Spleen (tissue), 13 donors: ENCODE measurements around the gene HOMER1. TPM values are rescaled to one million over a fixed set of nuclear protein-coding genes. Genes with fewer than 3 reads are reported as not detected.

ENCODE experiments used
- DNase-seq: peaks from one replicate; pipeline ENCODE4 v3.0.0-alpha.2; 2020
- H3K27ac ChIP-seq, 8 donors: fragments of 200-600 bp; sonication (generic) in 7 of 8; 1 replicate in 4 of 8; 2 replicates in 4 of 8; pipeline versions ENCODE4 v1.5.0 to v1.8.0; 2016 to 2021; ENCODE audit warnings: inconsistent platforms in 4 of 8, mild to moderate bottlenecking in 4 of 8, moderate library complexity in 1 of 8
- H3K27me3 ChIP-seq, 7 donors: fragments of 200-600 bp; sonication (generic) in 6 of 7; replicated peaks in 1 of 7; 1 replicate in 4 of 7; 2 replicates in 3 of 7; pipeline versions ENCODE4 v1.5.0 to v1.8.0; 2016 to 2021; ENCODE audit warnings: inconsistent platforms in 3 of 7, mild to moderate bottlenecking in 1 of 7
- H3K36me3 ChIP-seq, 6 donors: fragments of 200-600 bp; sonication (generic) in 5 of 6; 1 replicate in 4 of 6; 2 replicates in 2 of 6; pipeline versions ENCODE4 v1.5.0 to v1.8.0; 2016 to 2021; ENCODE audit warnings: inconsistent platforms in 2 of 6
- H3K4me1 ChIP-seq, 6 donors: fragments of 200-600 bp; sonication (generic) in 5 of 6; 1 replicate in 3 of 6; 2 replicates in 3 of 6; pipeline versions ENCODE4 v1.5.0 to v1.8.0; 2016 to 2021; ENCODE audit warnings: inconsistent platforms in 3 of 6
- H3K4me3 ChIP-seq, 8 donors: fragments of 200-600 bp; sonication (generic) in 7 of 8; 1 replicate in 4 of 8; 2 replicates in 4 of 8; pipeline versions ENCODE4 v1.5.0 to v1.8.0; 2016 to 2021; ENCODE audit warnings: inconsistent platforms in 4 of 8, mild to moderate bottlenecking in 4 of 8, moderate library complexity in 2 of 8
- H3K9me3 ChIP-seq, 8 donors: fragments of 200-600 bp; sonication (generic) in 7 of 8; 1 replicate in 4 of 8; 2 replicates in 4 of 8; pipeline versions ENCODE4 v1.5.0 to v1.8.0; 2016 to 2021; ENCODE audit warnings: inconsistent platforms in 4 of 8
- CTCF ChIP-seq, 11 experiments: fragments of 200-600 bp in 7 of 11; fragments of 450-650 bp in 4 of 11; sonication (generic) in 4 of 11; IDR thresholded peaks in 8 of 11; conservative IDR thresholded peaks in 3 of 11; 1 replicate in 7 of 11; 2 replicates in 4 of 11; pipeline versions ENCODE4 v1.4.0 to v1.8.0; 2016 to 2021; ENCODE audit warnings: antibody characterized with exemption in 11 of 11, inconsistent platforms in 4 of 11, mild to moderate bottlenecking in 1 of 11
- POLR2A ChIP-seq, 3 donors: fragments of 450-650 bp; IDR thresholded peaks; one replicate each; pipeline ENCODE4 v1.5.1; 2017; ENCODE audit warnings: antibody characterized with exemption in 3 of 3, mild to moderate bottlenecking in 1 of 3
- POLR2AphosphoS5 ChIP-seq, 3 donors: sonication (generic); formaldehyde crosslinking; IDR thresholded peaks; one replicate each; pipeline ENCODE4 v1.5.1; 2017; ENCODE audit warnings: antibody characterized with exemption in 3 of 3
- WGBS, 5 donors: extraction: QIAGEN DNeasy Blood & Tissue Kit in 3 of 5; methylation state at CpG; one replicate each; pipeline versions ENCODE4 v1.1.5 to v1.1.7; 2013 to 2018; 5-methylcytosine and 5-hydroxymethylcytosine counted together
- intact Hi-C: fragments of 100-400 bp; cut with DNase I; formaldehyde crosslinking; loops from one replicate; pipeline ENCODE4 v1.15.0; 2023; ENCODE audit warnings: low total_unique reads
- long read RNA-seq, 2 donors: transcript quantifications; one replicate each; lab custom pipeline, GENCODE V29; 2026
- polyA plus RNA-seq, 3 donors: library from polyadenylated mRNA; stranded (reverse); fragments of 200-250 nt; gene quantifications; one replicate each; pipeline ENCODE4 v1.2.1, GENCODE V29; 2013
- total RNA-seq, 7 donors: library from RNA; depleted of rRNA in 3 of 7; stranded (reverse); fragments of >200 nt in 3 of 7; fragmentation: NEBNext Ultra II Directional in 4 of 7; extraction: Animal tissue kit (Norgen Biotek cat#: 25700) in 4 of 7; gene quantifications; one replicate each; pipeline versions ENCODE4 v1.1.0 to v1.2.1, GENCODE V29; 2016 to 2021
- donor health status: healthy with polysubstance abuse.
- donor health status: DM: no; HTN: no; CAD: no; lungs with moderate emphysema.
- donor health status: DM: no; HTN: no; CAD: no.
- donor health status: Bipolar disorder and iron deficiency.
- donor health status: healthy.
- donor health status: DM: no; HTN: no; CAD: no.
- donor health status: DM: yes; HTN: yes; CAD: no.

The HOMER1 gene, protein sequence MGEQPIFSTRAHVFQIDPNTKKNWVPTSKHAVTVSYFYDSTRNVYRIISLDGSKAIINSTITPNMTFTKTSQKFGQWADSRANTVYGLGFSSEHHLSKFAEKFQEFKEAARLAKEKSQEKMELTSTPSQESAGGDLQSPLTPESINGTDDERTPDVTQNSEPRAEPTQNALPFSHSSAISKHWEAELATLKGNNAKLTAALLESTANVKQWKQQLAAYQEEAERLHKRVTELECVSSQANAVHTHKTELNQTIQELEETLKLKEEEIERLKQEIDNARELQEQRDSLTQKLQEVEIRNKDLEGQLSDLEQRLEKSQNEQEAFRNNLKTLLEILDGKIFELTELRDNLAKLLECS
- 1 to 10 TPM; 1.3 to 5.2 (median 3.4) TPM for total RNA-seq
- polyA plus RNA-seq = under 1 TPM; 0.39 to 0.67 (median 0.41) TPM
- long read RNA-seq, donor 1, full-length matches to known transcripts = 2 of 2 reads
- long read RNA-seq, donor 1, partial matches to known transcripts = 0 of 2 reads
- long read RNA-seq, donor 1, other reads (novel, unspliced or antisense) = 0 of 2 reads
- long read RNA-seq, donor 2 = 0 reads

DNA sequence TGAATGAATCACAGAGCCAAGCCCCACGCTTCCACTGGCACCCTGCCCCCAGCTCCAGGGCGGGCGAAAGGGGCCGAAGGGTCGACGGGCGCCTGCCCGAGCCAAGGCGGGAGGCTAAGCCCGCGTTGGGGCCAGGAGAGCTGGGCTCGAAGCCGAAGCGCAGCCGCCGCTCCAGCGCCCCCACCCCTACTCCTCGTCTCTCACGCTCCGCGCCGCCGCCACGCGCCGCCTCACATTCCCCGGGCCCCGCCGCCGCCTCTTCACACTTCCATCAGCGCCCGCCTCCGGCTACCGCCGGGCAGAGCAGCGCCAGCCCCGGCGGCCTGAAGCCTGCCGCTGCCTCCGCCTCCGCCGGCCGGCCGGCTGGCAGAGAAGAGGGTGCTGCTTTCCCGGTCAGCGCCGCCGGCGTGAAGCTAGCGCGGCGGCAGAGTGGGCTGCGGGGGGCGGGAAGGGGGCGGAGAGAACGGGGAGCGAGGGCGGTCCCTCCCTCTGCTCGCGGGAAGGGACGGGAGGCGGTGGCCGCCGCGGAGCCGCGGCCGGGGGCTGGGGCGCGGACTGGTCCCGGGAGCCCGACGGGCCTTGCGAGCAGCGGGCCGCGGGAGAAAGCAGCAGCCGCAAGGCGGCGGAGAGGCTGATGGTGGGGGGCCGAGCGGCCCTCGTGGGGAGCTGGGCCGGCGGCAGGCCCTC, at the start of gene HOMER1:
Gene HOMER1, minus strand, starts transcription at position 431 of the 687 bp plus-strand sequence. CDS start 1,360 bp downstream, outside the sequence.
- intact Hi-C loops = no loop called here
- H3K27me3 ChIP-seq = peaks cover 8 to 59% (median 31%) of the 10 kb centered on the region in 7 donors
- peak within 1 kb of the TSS; percentile 89 to 99 (median 92) for H3K27ac ChIP-seq
- no peaks in the 10 kb centered on the region for H3K36me3 ChIP-seq
- DNase-seq = peak; percentile 92
- no peaks in the 10 kb centered on the region for H3K9me3 ChIP-seq
- TF ChIP-seq POLR2A (IDR thresholded peaks at IDR 0.05) = no peak
- TF ChIP-seq POLR2AphosphoS5 (IDR thresholded peaks at IDR 0.05) = no peak
- TF ChIP-seq CTCF (IDR thresholded peaks at IDR 0.05 in 8 of 11, conservative IDR thresholded peaks at IDR 0.05 in 3 of 11) = peak in 2 of 11 experiments; percentile 13 to 16
- H3K4me1 ChIP-seq = peaks cover 10 to 38% (median 22%) of the 10 kb centered on the region in 6 donors
- peak within 1 kb of the TSS; percentile 62 to 96 (median 82) for H3K4me3 ChIP-seq
- WGBS, 5 donors = 0 to 1% (median 1%) methylated on average over 42 to 85 of the region's 85 CpGs

- intact Hi-C loops = loop anchor here (5.0 kb wide), 1 partner anchor 519 kb away; no protein-coding TSS in a partner anchor
- H3K36me3 ChIP-seq = no peaks in the 10 kb centered on the region
- no peak overlapping the region for H3K4me3 ChIP-seq
- DNase-seq = no peak
- peaks cover 0 to 6% (median 0%) of the 10 kb centered on the region in 6 donors for H3K4me1 ChIP-seq
- WGBS, 5 donors = 68 to 85% (median 78%) methylated on average over 4 of the region's 4 CpGs
- H3K27me3 ChIP-seq = peaks cover 0 to 6% (median 0%) of the 10 kb centered on the region in 7 donors
- no peak for TF ChIP-seq POLR2A (IDR thresholded peaks at IDR 0.05)
- no peak for TF ChIP-seq CTCF (IDR thresholded peaks at IDR 0.05 in 8 of 11, conservative IDR thresholded peaks at IDR 0.05 in 3 of 11)
- no peak for TF ChIP-seq POLR2AphosphoS5 (IDR thresholded peaks at IDR 0.05)
- no peaks in the 10 kb centered on the region for H3K9me3 ChIP-seq
- H3K27ac ChIP-seq = no peak overlapping the region
These were observed 49.3 kb upstream of the HOMER1 start for GRCh38 chr5:79563247-79563590.

GRCh38 chr5:79562351-79563246, 48.7 kb upstream of the HOMER1 start:
- TF ChIP-seq POLR2AphosphoS5 (IDR thresholded peaks at IDR 0.05) = no peak
- TF ChIP-seq CTCF (IDR thresholded peaks at IDR 0.05 in 8 of 11, conservative IDR thresholded peaks at IDR 0.05 in 3 of 11) = no peak
- TF ChIP-seq POLR2A (IDR thresholded peaks at IDR 0.05) = no peak
- whole genome bisulfite sequencing, 5 donors = 58 to 76% (median 66%) methylated on average over 3 of the region's 3 CpGs
- no peak overlapping the region for H3K4me3 ChIP-seq
- DNase-seq = no peak
- H3K4me1 ChIP-seq = peaks cover 0 to 6% (median 0%) of the 10 kb centered on the region in 6 donors
- no peaks in the 10 kb centered on the region for H3K9me3 ChIP-seq
- peaks cover 0 to 4% (median 0%) of the 10 kb centered on the region in 7 donors for H3K27me3 ChIP-seq
- intact Hi-C loops = loop anchor here (5.0 kb wide), 1 partner anchor 520 kb away; no protein-coding TSS in a partner anchor
- H3K27ac ChIP-seq = no peak overlapping the region
- no peaks in the 10 kb centered on the region for H3K36me3 ChIP-seq
